ENCODE measurements around the gene ZC3H13. TPM values are rescaled to one million over a fixed set of nuclear protein-coding genes. Genes with fewer than 3 reads are reported as not detected.

The ZC3H13 gene
- total and polyA plus RNA-seq, 2 of the 8 experiments (the other 6 are each of a cell fraction or from before 2014, with no cell fraction given), result 5.1 to 57.8 TPM

GRCh38 chr13:45933203-45933908 is 119.2 kb downstream of the ZC3H13 start:
- Histone ChIP-seq H3K23ac (ENCODE audit: insufficient read length) (no peak overlapping the region), H4K20me1 (replicated peaks in 1 of 2; ENCODE audit: control insufficient read depth in 1 of 2, insufficient read depth in 2 of 2, low read length in 2 of 2) (no peaks in the 10 kb centered on the region), H3K56ac (replicated peaks; ENCODE audit: insufficient read length, low read depth, low read length) (no peak overlapping the region), H3K27ac (ENCODE audit: low read depth, low read length) (no peak overlapping the region), H4K8ac (ENCODE audit: extremely low read depth, insufficient read depth, low read length) (no peak overlapping the region), H2AK5ac (ENCODE audit: low read depth, low read length) (no peak overlapping the region), H3K27me3 (replicated peaks in 1 of 4; ENCODE audit: control insufficient read depth in 3 of 4, extremely low read depth in 1 of 4, insufficient read depth in 3 of 4, low read length in 3 of 4) (no peaks in the 10 kb centered on the region), H3K79me2 (ENCODE audit: control insufficient read depth in 1 of 2, insufficient read depth in 2 of 2, low read length in 2 of 2) (no peaks in the 10 kb centered on the region), H3K9me3 (ENCODE audit: insufficient read depth in 2 of 2, low read depth in 1 of 2, low read length in 1 of 2) (no peaks in the 10 kb centered on the region), H2BK5ac (ENCODE audit: low read depth, low read length) (no peak overlapping the region), H2BK15ac (ENCODE audit: low read length) (no peak overlapping the region), H3K4me2 (ENCODE audit: insufficient read depth in 1 of 2, low read depth in 2 of 2, low read length in 2 of 2) (no peak overlapping the region), H3K14ac (ENCODE audit: insufficient read length) (no peak overlapping the region), H3K23me2 (ENCODE audit: low read depth, low read length) (no peaks in the 10 kb centered on the region; the same call in 1 of the 2 replicates), H3K18ac (ENCODE audit: extremely low read depth, low read length) (no peak overlapping the region), H3K9ac (replicated peaks in 1 of 4; ENCODE audit: extremely low read depth in 1 of 4, low read depth in 3 of 4, low read length in 3 of 4) (no peak overlapping the region), H3K36me3 (ENCODE audit: control insufficient read depth in 2 of 4, insufficient read depth in 4 of 4, low read length in 3 of 4) (no peaks in the 10 kb centered on the region), H4K5ac (ENCODE audit: insufficient read length, low read depth, low read length) (no peak overlapping the region), H2BK120ac (replicated peaks; ENCODE audit: low read depth, low read length) (no peak overlapping the region), H2BK12ac (ENCODE audit: low read depth, low read length) (no peak overlapping the region), H3K4me1 (replicated peaks in 1 of 4; ENCODE audit: control insufficient read depth in 3 of 4, insufficient read depth in 4 of 4, low read length in 3 of 4) (no peaks in the 10 kb centered on the region), H2BK20ac (ENCODE audit: low read length) (no peak overlapping the region), H2AFZ (ENCODE audit: low read length) (peak overlapping the region; percentile 38; the same call in 1 of the 2 replicates), H4K91ac (replicated peaks; ENCODE audit: insufficient read length, low read length) (no peak overlapping the region), H3K4ac (replicated peaks; ENCODE audit: insufficient read length, low read depth, low read length) (no peak overlapping the region), H3K4me3 (ENCODE audit: extremely low read depth in 1 of 4, insufficient read depth in 2 of 4, low read depth in 3 of 4, low read length in 4 of 4) (no peak overlapping the region), H3K79me1 (ENCODE audit: low read depth, low read length) (no peaks in the 10 kb centered on the region)
- ChIA-PET CTCF (ENCODE audit: partially characterized antibody) (interaction anchor here (0.9 kb wide), 1 partner anchor 378 kb away, joined by 3 read pairs; no protein-coding TSS in a partner anchor), POLR2A (ENCODE audit: partially characterized antibody) (no interaction called here)
- DNase-seq (ENCODE audit: low read depth in 1 of 2, low spot score in 2 of 2) (no peak), FAIRE-seq (no peak)
- 84% methylated on average over 18 of the region's 18 CpGs; no CpG with 5 or more reads in 1 of the 2 experiments for WGBS, 2 experiments (ENCODE audit: extremely low coverage in 1 of 2, insufficient coverage in 1 of 2, insufficient read length in 1 of 2, insufficient replicate concordance in 2 of 2, low coverage in 1 of 2, low lambda C conversion rate in 2 of 2, missing lambda C conversion rate in 1 of 2)
- no peak for TF ChIP-seq SP1 (IDR thresholded peaks at IDR 0.05; ENCODE audit: low read depth, low read length)
- TF ChIP-seq NRF1 (IDR thresholded peaks at IDR 0.05; ENCODE audit: low read depth, low read length), result no peak
- no peak for TF ChIP-seq CTCF (IDR thresholded peaks at IDR 0.05; ENCODE audit: control extremely low read depth in 1 of 3, insufficient read depth in 1 of 3, low read depth in 1 of 3, low read length in 3 of 3)
- no peak for TF ChIP-seq CEBPB (IDR thresholded peaks at IDR 0.05; ENCODE audit: low read depth, low read length)
- TF ChIP-seq SRF (IDR thresholded peaks at IDR 0.05; ENCODE audit: low read depth, low read length), result no peak
- TF ChIP-seq KDM4A (IDR thresholded peaks at IDR 0.05; ENCODE audit: low read depth, low read length, severe bottlenecking), result no peak
- TF ChIP-seq USF2 (IDR thresholded peaks at IDR 0.05; ENCODE audit: low read length), result no peak

All from H1 (cell line).